ENCODE data around the gene TACC2. TPM values are rescaled to one million over a fixed set of nuclear protein-coding genes. Genes with fewer than 3 reads are reported as not detected.

Gene TACC2
- total RNA-seq, 4 donors from 2014 or later, result 95.9 to 122 (median 114) TPM

- H3K27me3 ChIP-seq, result no peaks in the 10 kb centered on the region
- TF ChIP-seq CTCF (IDR thresholded peaks at IDR 0.05), result no peak
- TF ChIP-seq POLR2A (IDR thresholded peaks at IDR 0.05), result no peak
- WGBS, 2 donors, result 69 to 73% methylated on average over 17 of the region's 17 CpGs
- intact Hi-C loops (cut with DNase I), result no loop called here
- no peaks in the 10 kb centered on the region for H3K9me3 ChIP-seq
- H3K36me3 ChIP-seq, result no peaks in the 10 kb centered on the region
- DNase-seq, result no peak
- no peak overlapping the region for H3K4me3 ChIP-seq (replicated peaks in 1 of 3)
- peak overlapping the region; percentile 20 to 78 (median 78) for H3K27ac ChIP-seq
- peaks cover 22 to 24% of the 10 kb centered on the region in 2 donors for H3K4me1 ChIP-seq
Observed at GRCh38 chr10:122164815-122165483, 176.0 kb downstream of the TACC2 start.

- H3K4me1 ChIP-seq, result peaks cover 22 to 24% of the 10 kb centered on the region in 2 donors
- no peaks in the 10 kb centered on the region for H3K9me3 ChIP-seq
- H3K4me3 ChIP-seq (replicated peaks in 1 of 3), result no peak overlapping the region
- no peak for TF ChIP-seq CTCF (IDR thresholded peaks at IDR 0.05)
- no peak for TF ChIP-seq POLR2A (IDR thresholded peaks at IDR 0.05)
- no peaks in the 10 kb centered on the region for H3K27me3 ChIP-seq
- DNase-seq, result no peak
- 89% methylated on average over 13 of the region's 13 CpGs for WGBS, 2 donors
- H3K27ac ChIP-seq, result peak overlapping the region in 1 of 3 donors; percentile 78
- H3K36me3 ChIP-seq, result no peaks in the 10 kb centered on the region
- intact Hi-C loops (cut with DNase I), result no loop called here
Observed at GRCh38 chr10:122165484-122166276, 176.7 kb downstream of the TACC2 start.

- TF ChIP-seq POLR2A (IDR thresholded peaks at IDR 0.05), result no peak
- no peak for TF ChIP-seq CTCF (IDR thresholded peaks at IDR 0.05)
- intact Hi-C loops (cut with DNase I), result no loop called here
- no peaks in the 10 kb centered on the region for H3K36me3 ChIP-seq
- H3K9me3 ChIP-seq, result no peaks in the 10 kb centered on the region
- no peak for DNase-seq
- no peak overlapping the region for H3K4me3 ChIP-seq (replicated peaks in 1 of 3)
- peaks cover 17 to 31% of the 10 kb centered on the region in 2 donors for H3K4me1 ChIP-seq
- no peak overlapping the region for H3K27ac ChIP-seq
- WGBS, 2 donors, result 94% methylated on average over 5 of the region's 5 CpGs
- H3K27me3 ChIP-seq, result no peaks in the 10 kb centered on the region
Observed at GRCh38 chr10:122168101-122168500, 179.1 kb downstream of the TACC2 start.

- H3K4me3 ChIP-seq (replicated peaks in 1 of 3), result no peak overlapping the region
- H3K36me3 ChIP-seq, result no peaks in the 10 kb centered on the region
- DNase-seq, result no peak
- H3K27me3 ChIP-seq, result no peaks in the 10 kb centered on the region
- no peak for TF ChIP-seq CTCF (IDR thresholded peaks at IDR 0.05)
- TF ChIP-seq POLR2A (IDR thresholded peaks at IDR 0.05), result no peak
- H3K9me3 ChIP-seq, result no peaks in the 10 kb centered on the region
- peaks cover 13 to 24% of the 10 kb centered on the region in 2 donors for H3K4me1 ChIP-seq
- H3K27ac ChIP-seq, result no peak overlapping the region
- 93% methylated on average over 3 of the region's 3 CpGs for WGBS, 2 donors
- intact Hi-C loops (cut with DNase I), result no loop called here
Observed at GRCh38 chr10:122168598-122169394, 179.8 kb downstream of the TACC2 start.

Measured in thyroid gland (tissue), 4 donors.